Measurements from ENCODE around the gene CEP57. TPM values are rescaled to one million over a fixed set of nuclear protein-coding genes. Genes with fewer than 3 reads are reported as not detected.

The CEP57 gene
- 26.8 and 68.1 TPM in 2 replicates for total RNA-seq (ENCODE audit: low replicate concordance)

DNA sequence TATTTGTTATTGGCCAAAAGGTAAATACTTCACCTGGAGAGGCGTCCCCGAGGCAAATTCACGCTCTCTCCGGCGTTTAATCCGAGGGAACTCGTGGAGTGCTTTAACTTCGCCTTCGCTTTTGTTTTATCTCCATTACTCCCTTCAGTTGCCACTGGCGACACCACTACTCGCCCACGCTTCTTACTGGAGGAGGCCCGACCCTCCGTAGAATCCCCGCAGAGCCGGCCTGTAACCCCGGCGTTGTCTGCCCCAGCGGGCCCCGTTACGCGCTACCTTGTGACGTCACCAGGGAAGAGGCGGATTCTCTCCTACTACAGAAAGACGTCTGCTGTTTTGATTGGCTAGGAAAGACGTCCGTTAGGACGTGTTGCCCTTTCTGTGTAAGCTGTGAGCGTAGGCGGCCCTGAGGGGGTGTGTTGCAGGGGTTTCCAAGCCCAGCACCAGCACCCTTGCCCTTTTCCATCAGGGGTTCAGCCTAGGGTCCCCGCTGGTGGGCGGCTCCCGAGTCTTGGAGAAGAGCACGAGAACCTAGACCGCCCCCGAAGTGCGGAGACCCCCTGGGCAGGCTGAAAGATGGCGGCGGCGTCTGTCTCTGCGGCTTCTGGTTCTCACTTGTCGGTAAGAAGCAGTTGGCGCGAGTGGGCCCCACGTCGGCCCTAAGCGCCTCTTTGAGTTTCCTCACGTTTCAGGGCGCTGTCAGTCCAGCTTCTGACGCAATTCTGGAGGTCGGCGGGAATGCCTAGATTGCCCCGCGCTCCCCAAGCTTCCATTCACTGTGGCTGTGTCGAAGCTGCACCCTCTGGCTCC is at the start of gene CEP57:
TSS of gene CEP57 (plus strand) at position 376 of the 810 bp plus-strand sequence. CDS start at position 577, 201 bp downstream.
- TF ChIP-seq, protein P1, sequence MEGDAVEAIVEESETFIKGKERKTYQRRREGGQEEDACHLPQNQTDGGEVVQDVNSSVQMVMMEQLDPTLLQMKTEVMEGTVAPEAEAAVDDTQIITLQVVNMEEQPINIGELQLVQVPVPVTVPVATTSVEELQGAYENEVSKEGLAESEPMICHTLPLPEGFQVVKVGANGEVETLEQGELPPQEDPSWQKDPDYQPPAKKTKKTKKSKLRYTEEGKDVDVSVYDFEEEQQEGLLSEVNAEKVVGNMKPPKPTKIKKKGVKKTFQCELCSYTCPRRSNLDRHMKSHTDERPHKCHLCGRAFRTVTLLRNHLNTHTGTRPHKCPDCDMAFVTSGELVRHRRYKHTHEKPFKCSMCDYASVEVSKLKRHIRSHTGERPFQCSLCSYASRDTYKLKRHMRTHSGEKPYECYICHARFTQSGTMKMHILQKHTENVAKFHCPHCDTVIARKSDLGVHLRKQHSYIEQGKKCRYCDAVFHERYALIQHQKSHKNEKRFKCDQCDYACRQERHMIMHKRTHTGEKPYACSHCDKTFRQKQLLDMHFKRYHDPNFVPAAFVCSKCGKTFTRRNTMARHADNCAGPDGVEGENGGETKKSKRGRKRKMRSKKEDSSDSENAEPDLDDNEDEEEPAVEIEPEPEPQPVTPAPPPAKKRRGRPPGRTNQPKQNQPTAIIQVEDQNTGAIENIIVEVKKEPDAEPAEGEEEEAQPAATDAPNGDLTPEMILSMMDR (IDR thresholded peaks at IDR 0.05; ENCODE audit: insufficient read depth, low read length), result no peak
- peak within 1 kb of the TSS; percentile 87 for H3K4me3 ChIP-seq (ENCODE audit: low read depth, low read length)
- peak; percentile 99 for DNase-seq (ENCODE audit: low read depth)

GRCh38 chr11:95750101-95750500 is 40.2 kb upstream of the CEP57 start:
- TF ChIP-seq, protein P1 (IDR thresholded peaks at IDR 0.05; ENCODE audit: insufficient read depth, low read length), result no peak
- no peak overlapping the region for H3K4me3 ChIP-seq (ENCODE audit: low read depth, low read length)
- no peak for DNase-seq (ENCODE audit: low read depth)

DNA sequence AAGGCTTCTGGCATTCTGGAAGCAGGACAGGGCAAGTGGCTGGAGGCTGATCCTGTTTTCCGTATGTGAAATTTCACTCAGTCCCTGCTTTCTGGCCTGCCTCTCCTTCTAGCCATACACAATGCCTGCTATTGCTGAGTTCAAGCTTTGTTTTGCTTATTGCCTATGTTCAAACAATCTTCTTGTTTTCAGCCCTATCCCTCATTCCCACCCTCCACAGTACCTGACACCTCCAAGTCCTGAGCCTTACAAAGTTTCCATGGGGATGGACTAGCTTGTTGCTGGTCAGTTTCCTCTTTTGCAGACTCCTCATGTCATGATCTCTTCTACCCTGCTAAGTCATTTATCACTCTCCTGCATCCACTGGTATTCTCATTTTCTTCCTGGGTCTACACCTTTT is 38.8 kb upstream of the CEP57 start:
- H3K4me3 ChIP-seq (ENCODE audit: low read depth, low read length), result no peak overlapping the region
- TF ChIP-seq, protein P1 (IDR thresholded peaks at IDR 0.05; ENCODE audit: insufficient read depth, low read length), result no peak
- no peak for DNase-seq (ENCODE audit: low read depth)

DNA sequence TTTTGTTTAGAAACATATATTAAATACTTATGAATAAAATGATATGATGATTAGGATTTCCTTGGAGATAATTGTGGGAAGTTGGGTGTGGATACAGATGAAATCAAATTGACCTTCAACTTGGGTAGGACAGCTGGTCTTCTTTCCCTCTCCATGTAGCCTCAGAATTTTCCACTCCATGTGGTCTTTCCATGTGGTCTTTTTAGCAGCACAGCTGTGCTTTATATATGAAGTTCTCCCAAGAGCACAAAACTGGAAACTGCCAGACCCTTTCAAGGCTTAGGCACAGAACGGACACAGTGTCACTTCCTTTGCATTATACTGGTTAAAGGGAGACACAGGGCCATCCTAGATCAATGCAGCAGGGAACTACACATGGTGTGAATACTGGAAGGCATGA is 29.4 kb upstream of the CEP57 start:
- TF ChIP-seq, protein P1 (IDR thresholded peaks at IDR 0.05; ENCODE audit: insufficient read depth, low read length), result no peak
- H3K4me3 ChIP-seq (ENCODE audit: low read depth, low read length), result no peak overlapping the region
- no peak for DNase-seq (ENCODE audit: low read depth)

- peak; percentile 10 for DNase-seq (ENCODE audit: low read depth)
- TF ChIP-seq, protein P1 (IDR thresholded peaks at IDR 0.05; ENCODE audit: insufficient read depth, low read length), result no peak
- H3K4me3 ChIP-seq (ENCODE audit: low read depth, low read length), result no peak overlapping the region
Measured at GRCh38 chr11:95762534-95762933, 27.8 kb upstream of the CEP57 start.

- DNase-seq (ENCODE audit: low read depth), result peak; percentile 84
Measured at GRCh38 chr11:95764267-95764898, 25.9 kb upstream of the CEP57 start.

More at GRCh38 chr11:95764267-95764898, 25.9 kb upstream of the CEP57 start:
- H3K4me3 ChIP-seq (ENCODE audit: low read depth, low read length), result no peak overlapping the region
- TF ChIP-seq, protein P1 (IDR thresholded peaks at IDR 0.05; ENCODE audit: insufficient read depth, low read length), result peak; percentile 52
